Neural progenitor cell (in vitro differentiated cells): Measurements from ENCODE around the gene PSAPL1.

Experiments used
- EZH2 ChIP-seq: fragments of 200-600 bp; sonication (generic); IDR thresholded peaks from 2 replicates; pipeline ENCODE4 v1.6.1; 2017; ENCODE audit warnings: antibody characterized with exemption, mild to moderate bottlenecking, moderate library complexity
- TF ChIP-seq, protein P1 (sequence below): fragments of 200-600 bp; sonication (generic); IDR thresholded peaks from 2 replicates; pipeline ENCODE4 v1.5.1; 2017; ENCODE audit warnings: antibody characterized with exemption, mild to moderate bottlenecking

DNA sequence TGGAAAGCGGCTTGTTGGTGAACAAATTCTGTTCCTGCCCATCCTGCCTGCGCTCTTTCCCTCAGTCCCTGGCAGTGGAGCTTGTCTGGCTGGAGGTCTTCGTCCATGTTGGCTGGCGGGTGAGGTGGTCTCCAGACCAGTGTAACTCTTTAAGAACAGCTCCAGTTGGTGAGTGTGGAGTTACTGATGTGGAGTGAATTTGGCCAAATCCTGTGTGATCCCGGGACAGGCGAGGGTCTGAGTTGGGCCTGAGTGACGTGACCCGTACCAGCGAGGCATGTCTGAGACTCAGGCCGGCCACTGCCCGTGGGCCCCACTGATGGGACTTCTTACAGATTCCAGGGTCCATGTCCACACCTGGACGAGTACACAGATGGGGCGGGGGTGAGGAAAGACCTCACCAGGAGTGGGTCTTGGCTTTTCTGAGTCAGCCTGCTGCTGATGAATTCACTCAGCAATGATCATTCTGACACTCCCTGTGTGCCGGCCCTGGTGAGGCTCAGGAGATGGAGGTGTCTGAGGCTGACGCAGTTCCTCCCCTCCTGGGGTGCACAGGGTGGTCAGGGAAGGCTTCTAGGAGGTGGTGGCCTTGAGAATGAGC is 45.5 kb downstream of the PSAPL1 start:
- TF ChIP-seq, protein P1, sequence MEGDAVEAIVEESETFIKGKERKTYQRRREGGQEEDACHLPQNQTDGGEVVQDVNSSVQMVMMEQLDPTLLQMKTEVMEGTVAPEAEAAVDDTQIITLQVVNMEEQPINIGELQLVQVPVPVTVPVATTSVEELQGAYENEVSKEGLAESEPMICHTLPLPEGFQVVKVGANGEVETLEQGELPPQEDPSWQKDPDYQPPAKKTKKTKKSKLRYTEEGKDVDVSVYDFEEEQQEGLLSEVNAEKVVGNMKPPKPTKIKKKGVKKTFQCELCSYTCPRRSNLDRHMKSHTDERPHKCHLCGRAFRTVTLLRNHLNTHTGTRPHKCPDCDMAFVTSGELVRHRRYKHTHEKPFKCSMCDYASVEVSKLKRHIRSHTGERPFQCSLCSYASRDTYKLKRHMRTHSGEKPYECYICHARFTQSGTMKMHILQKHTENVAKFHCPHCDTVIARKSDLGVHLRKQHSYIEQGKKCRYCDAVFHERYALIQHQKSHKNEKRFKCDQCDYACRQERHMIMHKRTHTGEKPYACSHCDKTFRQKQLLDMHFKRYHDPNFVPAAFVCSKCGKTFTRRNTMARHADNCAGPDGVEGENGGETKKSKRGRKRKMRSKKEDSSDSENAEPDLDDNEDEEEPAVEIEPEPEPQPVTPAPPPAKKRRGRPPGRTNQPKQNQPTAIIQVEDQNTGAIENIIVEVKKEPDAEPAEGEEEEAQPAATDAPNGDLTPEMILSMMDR, result no peak
- TF ChIP-seq EZH2, result no peak
